GM18909 (cell line): ENCODE results near the gene OCIAD2.
"Not testable (repeated sequence)": the region's sequence is repeated elsewhere in the genome, so short reads cannot be mapped to it uniquely, and the experiment has no call there.

Experiments
- ATAC-seq: cut with Tn5 transposase; IDR thresholded peaks from one replicate; pipeline ENCODE4 v1.9.1; 2021; ENCODE audit warnings: mild to moderate bottlenecking; ENCODE audit not compliant: unreplicated experiment, poor library complexity

The OCIAD2 gene

DNA sequence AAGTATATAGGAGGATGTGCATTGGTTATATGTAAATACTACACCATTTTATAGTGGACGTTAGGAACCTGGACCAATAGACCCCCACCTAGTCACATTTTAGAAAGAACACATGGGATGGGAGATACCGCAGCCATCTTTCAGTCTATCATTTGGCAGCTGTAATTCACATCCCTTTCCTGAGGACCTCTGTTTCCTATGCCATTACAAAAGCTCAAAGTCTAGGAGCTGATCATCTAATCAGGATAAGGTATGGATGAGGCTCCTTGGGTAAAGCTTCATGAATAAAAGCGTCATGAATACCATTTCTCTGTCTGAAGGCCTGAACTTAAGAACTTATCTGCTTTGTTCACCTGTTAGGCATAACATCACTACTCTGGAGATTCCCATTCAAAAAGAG lies 44.5 kb downstream of the OCIAD2 start:
- no peak for ATAC-seq

DNA sequence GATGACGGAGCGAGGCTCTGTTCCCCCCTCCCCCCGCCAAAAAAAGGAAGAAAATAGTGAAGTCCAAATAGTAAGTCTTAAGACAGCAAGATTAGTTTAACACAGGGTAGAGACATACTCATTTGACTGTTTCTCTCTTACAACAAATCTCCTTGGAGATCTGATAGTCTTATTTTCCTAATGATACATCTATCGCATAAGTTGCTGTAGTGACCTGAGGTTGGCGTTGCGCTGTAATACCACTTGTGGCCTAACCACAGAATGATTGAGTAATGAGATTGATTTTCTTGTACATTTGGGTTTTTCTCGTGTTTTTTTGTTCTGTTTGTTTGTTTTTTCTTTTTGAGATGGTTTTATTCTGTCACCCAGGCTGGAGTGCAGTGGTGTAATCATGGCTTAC lies 48.4 kb downstream of the OCIAD2 start:
- ATAC-seq = no peak

DNA sequence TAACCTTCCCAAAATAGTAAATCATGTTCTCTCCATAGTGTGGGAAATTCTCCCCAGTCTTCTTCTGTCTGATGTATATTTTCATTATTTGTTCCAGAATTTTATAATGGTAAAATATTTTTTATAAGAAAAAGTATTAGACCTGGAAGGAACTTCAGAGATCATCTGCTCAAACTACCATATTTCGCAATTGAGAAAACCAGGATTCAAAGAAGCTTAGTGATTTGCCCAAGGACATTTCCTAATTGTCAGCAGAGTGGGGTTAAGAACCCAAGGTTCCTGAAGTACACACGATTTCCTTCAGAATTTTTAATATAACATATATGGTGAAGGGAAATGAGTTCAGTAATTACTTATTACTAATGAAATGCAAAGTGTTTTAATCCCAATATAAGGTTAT lies 51.6 kb downstream of the OCIAD2 start:
- no peak for ATAC-seq

- ATAC-seq = no peak
Observed at GRCh38 chr4:48854395-48854683, 52.2 kb downstream of the OCIAD2 start.

DNA sequence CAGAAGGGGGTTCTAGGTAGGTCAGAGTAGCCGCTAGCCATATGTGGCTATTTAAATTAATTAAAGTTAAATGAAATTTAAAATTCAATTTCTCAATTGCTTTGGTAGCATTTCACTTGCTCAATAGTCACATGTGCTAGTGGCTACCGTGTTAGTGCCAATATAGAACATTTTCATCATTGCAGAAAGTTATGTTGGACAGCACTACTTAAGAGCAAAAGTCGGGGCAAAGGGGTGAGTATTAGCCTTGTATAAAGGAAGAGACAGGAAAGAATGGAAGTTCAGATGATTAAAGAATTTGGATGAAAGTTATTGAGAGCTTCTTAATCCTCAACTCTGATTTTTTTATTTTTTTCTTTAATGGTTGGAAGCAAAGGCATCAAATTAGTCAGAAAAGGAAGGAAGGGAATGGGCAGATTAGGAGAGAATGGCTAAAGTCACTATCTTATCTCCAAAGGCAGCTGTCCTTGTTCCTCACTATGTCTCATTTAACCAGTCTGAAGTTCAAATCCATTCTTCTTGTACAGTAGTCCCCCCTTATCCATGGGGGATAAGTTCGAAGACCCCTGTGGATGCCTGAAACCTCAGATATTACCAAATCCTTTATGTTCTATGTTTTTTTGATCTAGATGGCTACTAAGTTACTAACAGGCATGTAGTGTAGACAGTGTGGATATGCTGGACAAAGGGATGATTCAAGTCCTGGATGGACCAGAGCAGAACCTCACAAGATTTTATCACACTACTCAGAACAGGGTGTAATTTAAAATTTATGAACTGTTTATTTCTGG lies 52.8 kb downstream of the OCIAD2 start:
- ATAC-seq = no peak

GRCh38 chr4:48851651-48852050 lies 54.9 kb downstream of the OCIAD2 start:
- ATAC-seq = no peak

GRCh38 chr4:48848799-48849198 lies 57.8 kb downstream of the OCIAD2 start:
- ATAC-seq = not testable (repeated sequence)

- ATAC-seq = no peak
Observed at GRCh38 chr4:48844843-48845242, 61.7 kb downstream of the OCIAD2 start.

DNA sequence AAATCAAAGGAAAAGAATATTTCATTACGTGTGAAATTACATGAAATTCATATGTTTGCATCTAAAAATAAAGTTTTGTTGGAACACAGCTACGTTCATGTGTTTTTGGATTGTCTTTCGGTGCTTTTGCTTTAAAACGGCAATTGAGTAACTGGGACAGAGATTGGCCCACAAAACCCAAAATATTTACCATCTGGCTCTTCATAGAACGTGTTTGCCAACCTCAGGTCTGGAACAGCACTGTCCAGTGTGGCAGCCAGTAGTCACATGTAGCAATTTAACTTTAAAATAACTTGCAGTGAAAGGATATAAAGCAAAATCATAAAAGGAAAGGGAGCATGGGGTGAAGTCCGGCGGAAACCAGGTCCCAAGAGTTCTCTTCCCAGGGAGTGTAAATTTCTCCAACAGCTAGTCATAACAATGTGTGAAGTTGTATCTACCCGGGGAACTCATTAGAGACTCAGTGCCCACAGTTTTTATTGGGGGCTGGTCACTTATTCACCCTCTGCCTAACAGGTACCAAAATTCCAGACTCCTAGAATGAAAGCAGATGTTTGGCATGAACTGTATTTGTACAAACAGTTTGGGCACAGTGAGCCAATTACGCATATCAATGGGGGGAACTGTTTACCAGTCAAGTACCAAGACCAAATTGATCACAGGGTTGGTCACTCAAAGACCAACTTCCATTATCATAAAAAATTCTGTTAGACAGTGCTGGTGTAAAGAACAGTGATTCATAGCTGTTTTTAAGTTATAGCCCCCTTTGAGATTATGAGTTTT lies 65.3 kb downstream of the OCIAD2 start:
- ATAC-seq = no peak

DNA sequence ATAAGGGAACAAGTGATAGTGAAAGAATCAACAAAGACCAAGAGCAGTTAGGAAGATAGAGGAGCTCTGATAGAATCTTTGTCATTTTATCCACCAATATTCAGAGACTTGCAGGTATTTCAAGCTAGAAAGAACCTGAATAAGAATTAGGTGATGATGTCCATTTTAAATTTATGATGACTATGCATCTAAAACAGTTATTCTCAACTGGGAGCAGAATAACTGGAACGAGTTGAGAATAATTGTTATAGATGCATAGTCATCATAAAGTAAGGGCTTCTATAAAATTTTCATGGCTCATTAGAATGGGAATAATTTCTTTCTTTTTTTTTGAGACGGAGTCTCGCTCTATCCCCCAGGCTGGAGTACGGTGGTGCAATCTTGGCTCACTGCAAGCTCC lies 69.9 kb downstream of the OCIAD2 start:
- ATAC-seq = no peak
